Tibial nerve (tissue), 4 donors: ENCODE measurements around the gene TBC1D2B. TPM values are rescaled to one million over a fixed set of nuclear protein-coding genes. Genes with fewer than 3 reads are reported as not detected.
A peak's percentile ranks its signal among the peaks of the same experiment; 100 is the strongest.

Source experiments
- DNase-seq, 2 donors: peaks; one replicate each; pipeline ENCODE4 v3.0.0-alpha.2; 2019; ENCODE audit warnings: low spot score in 2 of 2
- H3K27ac ChIP-seq, 4 donors: fragments of 200-600 bp; sonication (generic) in 3 of 4; one replicate each; pipeline ENCODE4 v1.5.1; 2017 to 2019; ENCODE audit warnings: mild to moderate bottlenecking in 1 of 4
- H3K27me3 ChIP-seq, 2 donors: fragments of 200-600 bp; sonication (generic) in 1 of 2; one replicate each; pipeline versions ENCODE4 v1.5.1 to v1.6.0; 2017 to 2019
- H3K36me3 ChIP-seq, 3 donors: fragments of 200-600 bp; sonication (generic); one replicate each; pipeline ENCODE4 v1.5.1; 2018 to 2019
- H3K4me1 ChIP-seq, 4 donors: fragments of 200-600 bp; sonication (generic) in 3 of 4; one replicate each; pipeline ENCODE4 v1.5.1; 2017 to 2019
- H3K4me3 ChIP-seq, 4 donors: fragments of 200-600 bp; sonication (generic) in 3 of 4; one replicate each; pipeline ENCODE4 v1.5.1; 2017 to 2019; ENCODE audit warnings: mild to moderate bottlenecking in 1 of 4, moderate library complexity in 1 of 4
- H3K9me3 ChIP-seq, 4 donors: fragments of 200-600 bp; sonication (generic) in 3 of 4; one replicate each; pipeline ENCODE4 v1.5.1; 2017 to 2019
- EP300 ChIP-seq, 2 donors: sonication (generic); formaldehyde crosslinking; IDR thresholded peaks; one replicate each; pipeline ENCODE4 v1.6.1; 2017; ENCODE audit warnings: antibody characterized with exemption in 2 of 2, mild to moderate bottlenecking in 1 of 2
- POLR2A ChIP-seq, 2 donors: fragments of 450-650 bp; IDR thresholded peaks; one replicate each; pipeline ENCODE4 v1.6.1; 2017; ENCODE audit warnings: antibody characterized with exemption in 2 of 2, mild to moderate bottlenecking in 2 of 2, moderate library complexity in 2 of 2
- WGBS, 2 donors: methylation state at CpG; one replicate each; pipeline ENCODE4 v1.1.5; 2018; 5-methylcytosine and 5-hydroxymethylcytosine counted together
- total RNA-seq, 4 donors: library from RNA; depleted of rRNA; stranded (reverse); fragments of >200 nt; gene quantifications; one replicate each; pipeline ENCODE4 v1.1.0, GENCODE V29; 2016
- TF ChIP-seq, protein P1 (sequence below), 5 experiments: fragments of 200-600 bp in 3 of 5; fragments of 450-650 bp in 2 of 5; sonication (generic) in 3 of 5; IDR thresholded peaks; one replicate each; pipeline ENCODE4 v1.5.1; 2016 to 2019; ENCODE audit warnings: antibody characterized with exemption in 5 of 5, mild to moderate bottlenecking in 3 of 5, moderate library complexity in 2 of 5

The TBC1D2B gene
- total RNA-seq, 4 donors from 2014 or later = 64.5 to 127 (median 94.5) TPM

DNA sequence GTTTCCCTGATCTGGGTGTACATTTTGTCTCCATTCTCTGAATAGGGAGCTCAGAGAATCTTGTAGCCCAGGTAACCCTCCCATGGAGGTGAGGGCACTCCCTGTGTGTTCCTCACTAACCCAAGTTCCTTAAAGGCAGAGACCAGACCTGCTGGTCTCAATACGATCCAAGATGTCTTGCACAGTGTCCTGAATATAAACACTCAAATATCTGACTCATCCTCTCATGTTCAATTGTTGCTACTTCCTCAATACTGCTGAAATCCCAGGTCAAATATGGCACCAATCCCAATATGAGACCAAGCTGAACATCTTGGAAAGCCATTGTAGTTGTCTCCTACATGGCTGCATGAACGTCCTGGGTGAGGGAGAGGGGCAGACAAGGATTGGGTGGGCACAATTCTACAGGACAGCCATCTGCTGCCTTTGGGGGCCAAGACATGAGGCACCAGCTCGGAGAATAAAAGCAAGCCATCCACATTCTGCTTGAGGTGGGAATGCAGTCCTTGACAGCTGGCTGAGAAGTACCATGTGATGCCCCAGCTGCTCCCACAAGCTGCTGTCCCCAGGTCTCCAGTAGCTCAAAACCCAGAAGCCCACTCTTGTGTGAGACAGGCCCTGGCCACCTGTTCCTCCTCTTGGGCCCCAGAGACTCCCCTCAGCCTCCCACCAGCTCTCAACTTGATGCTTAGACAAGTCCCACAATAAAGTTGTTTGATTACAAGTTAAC, 18.2 kb downstream of the TBC1D2B start:
- Histone ChIP-seq H3K9me3 (no peaks in the 10 kb centered on the region), H3K4me3 (no peak overlapping the region), H3K27me3 (no peaks in the 10 kb centered on the region), H3K27ac (peak overlapping the region; percentile 28 to 96 (median 72)), H3K4me1 (peaks cover 0 to 100% (median 76%) of the 10 kb centered on the region in 4 donors), H3K36me3 (no peaks in the 10 kb centered on the region)
- no peak for DNase-seq
- 78 to 96% methylated on average over 3 of the region's 3 CpGs for WGBS, 2 donors
- TF ChIP-seq, protein P1, sequence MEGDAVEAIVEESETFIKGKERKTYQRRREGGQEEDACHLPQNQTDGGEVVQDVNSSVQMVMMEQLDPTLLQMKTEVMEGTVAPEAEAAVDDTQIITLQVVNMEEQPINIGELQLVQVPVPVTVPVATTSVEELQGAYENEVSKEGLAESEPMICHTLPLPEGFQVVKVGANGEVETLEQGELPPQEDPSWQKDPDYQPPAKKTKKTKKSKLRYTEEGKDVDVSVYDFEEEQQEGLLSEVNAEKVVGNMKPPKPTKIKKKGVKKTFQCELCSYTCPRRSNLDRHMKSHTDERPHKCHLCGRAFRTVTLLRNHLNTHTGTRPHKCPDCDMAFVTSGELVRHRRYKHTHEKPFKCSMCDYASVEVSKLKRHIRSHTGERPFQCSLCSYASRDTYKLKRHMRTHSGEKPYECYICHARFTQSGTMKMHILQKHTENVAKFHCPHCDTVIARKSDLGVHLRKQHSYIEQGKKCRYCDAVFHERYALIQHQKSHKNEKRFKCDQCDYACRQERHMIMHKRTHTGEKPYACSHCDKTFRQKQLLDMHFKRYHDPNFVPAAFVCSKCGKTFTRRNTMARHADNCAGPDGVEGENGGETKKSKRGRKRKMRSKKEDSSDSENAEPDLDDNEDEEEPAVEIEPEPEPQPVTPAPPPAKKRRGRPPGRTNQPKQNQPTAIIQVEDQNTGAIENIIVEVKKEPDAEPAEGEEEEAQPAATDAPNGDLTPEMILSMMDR (IDR thresholded peaks at IDR 0.05) = no peak
- TF ChIP-seq POLR2A (IDR thresholded peaks at IDR 0.05) (no peak), EP300 (IDR thresholded peaks at IDR 0.05) (peak in 1 of 2 donors; percentile 24)

DNA sequence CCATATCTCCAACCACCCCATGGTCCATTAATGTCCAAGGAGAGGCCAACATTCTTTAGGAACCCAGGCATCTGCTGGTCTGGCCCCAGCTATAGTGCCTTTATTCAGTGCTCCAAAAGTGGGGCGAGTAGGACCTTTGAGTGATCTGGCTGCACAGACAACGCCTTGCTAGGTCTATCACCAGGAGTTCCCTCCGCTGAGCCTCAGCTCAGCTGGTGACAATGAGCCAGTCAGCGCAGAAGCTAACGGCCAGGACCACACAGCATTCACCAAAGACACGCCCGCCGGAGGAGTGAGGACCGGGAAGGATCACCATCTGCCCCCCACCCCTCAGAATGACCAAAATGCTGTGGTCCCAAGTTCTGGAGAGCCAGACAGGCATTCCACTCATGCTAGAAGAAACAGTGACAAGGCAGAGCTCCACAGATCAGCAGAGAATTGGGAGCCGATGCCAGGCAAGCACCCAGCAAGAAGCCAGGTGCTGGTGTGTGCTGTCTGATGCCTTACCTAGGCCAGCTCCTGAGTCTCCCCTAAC, 19.0 kb downstream of the TBC1D2B start:
- H3K4me1 ChIP-seq = peaks cover 0 to 100% (median 68%) of the 10 kb centered on the region in 4 donors
- no peaks in the 10 kb centered on the region for H3K9me3 ChIP-seq
- TF ChIP-seq POLR2A (IDR thresholded peaks at IDR 0.05) = no peak
- no peak for DNase-seq
- peaks cover 0 to 6% (median 0%) of the 10 kb centered on the region in 3 donors for H3K36me3 ChIP-seq
- 88 to 91% methylated on average over 7 to 10 of the region's 10 CpGs for WGBS, 2 donors
- no peaks in the 10 kb centered on the region for H3K27me3 ChIP-seq
- no peak overlapping the region for H3K4me3 ChIP-seq
- peak overlapping the region; percentile 28 to 96 (median 72) for H3K27ac ChIP-seq

DNA sequence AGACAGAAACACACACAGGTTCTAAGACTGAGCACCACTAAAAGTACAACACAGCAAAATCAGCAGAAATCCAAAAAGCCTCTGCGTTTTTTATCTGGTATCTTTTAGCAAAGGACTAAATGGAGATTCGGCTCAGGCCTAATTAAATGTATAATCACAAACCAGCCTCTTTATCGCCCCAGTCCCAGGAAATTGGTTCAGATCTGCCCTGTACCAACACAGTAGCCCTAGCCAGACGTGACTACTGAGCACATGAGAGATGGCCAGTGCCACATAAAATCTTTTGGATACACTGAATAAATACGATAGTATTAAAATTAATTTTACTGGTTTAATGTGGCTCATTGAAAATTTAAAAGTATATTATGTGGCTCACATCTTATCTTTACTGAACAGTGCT, 19.7 kb downstream of the TBC1D2B start:
- TF ChIP-seq, protein P1 (IDR thresholded peaks at IDR 0.05) = no peak
- TF ChIP-seq POLR2A (IDR thresholded peaks at IDR 0.05) (no peak), EP300 (IDR thresholded peaks at IDR 0.05) (no peak)
- Histone ChIP-seq H3K4me3 (no peak overlapping the region), H3K27me3 (no peaks in the 10 kb centered on the region), H3K9me3 (no peaks in the 10 kb centered on the region), H3K4me1 (peaks cover 0 to 98% (median 63%) of the 10 kb centered on the region in 4 donors), H3K27ac (peak overlapping the region in 3 of 4 donors; percentile 52 to 96 (median 95)), H3K36me3 (peaks cover 0 to 6% (median 0%) of the 10 kb centered on the region in 3 donors)
- DNase-seq = no peak
- WGBS, 2 donors = 82 to 88% methylated on average over 5 of the region's 5 CpGs

DNA sequence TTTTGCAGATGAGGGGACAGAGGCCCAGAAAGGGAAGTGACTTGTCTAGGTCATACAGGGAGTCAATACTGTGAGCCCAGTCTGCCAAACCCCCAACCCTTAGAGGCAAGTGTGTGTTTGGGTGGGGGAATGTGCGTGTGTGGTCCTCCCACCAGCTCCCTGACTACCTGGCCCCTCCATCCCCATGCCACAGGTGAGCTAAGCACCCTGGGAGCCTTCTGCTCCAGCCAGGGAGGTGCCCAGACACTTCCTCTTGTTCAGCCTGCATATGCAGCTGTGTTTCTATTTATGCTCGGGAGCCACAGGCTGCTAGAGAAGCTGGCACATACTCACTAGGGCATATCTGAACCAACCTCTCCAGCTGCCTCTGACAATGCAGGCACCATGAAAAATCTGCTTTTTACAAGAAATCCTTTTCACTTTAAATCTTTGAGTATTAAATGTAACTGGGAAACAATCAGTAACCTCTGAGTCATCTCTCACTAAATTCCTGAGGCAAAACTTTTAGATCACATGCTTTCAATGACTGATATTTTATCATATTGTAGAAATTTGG, 20.7 kb downstream of the TBC1D2B start:
- Histone ChIP-seq H3K27me3 (no peaks in the 10 kb centered on the region), H3K4me1 (peaks cover 0 to 98% (median 61%) of the 10 kb centered on the region in 4 donors), H3K4me3 (no peak overlapping the region), H3K36me3 (peaks cover 0 to 13% (median 0%) of the 10 kb centered on the region in 3 donors), H3K9me3 (no peaks in the 10 kb centered on the region), H3K27ac (peak overlapping the region in 3 of 4 donors; percentile 52 to 96 (median 95))
- TF ChIP-seq POLR2A (IDR thresholded peaks at IDR 0.05) (no peak), EP300 (IDR thresholded peaks at IDR 0.05) (no peak)
- TF ChIP-seq, protein P1 (IDR thresholded peaks at IDR 0.05) = no peak
- no peak for DNase-seq
- 39 to 45% methylated on average over 2 of the region's 2 CpGs for WGBS, 2 donors

DNA sequence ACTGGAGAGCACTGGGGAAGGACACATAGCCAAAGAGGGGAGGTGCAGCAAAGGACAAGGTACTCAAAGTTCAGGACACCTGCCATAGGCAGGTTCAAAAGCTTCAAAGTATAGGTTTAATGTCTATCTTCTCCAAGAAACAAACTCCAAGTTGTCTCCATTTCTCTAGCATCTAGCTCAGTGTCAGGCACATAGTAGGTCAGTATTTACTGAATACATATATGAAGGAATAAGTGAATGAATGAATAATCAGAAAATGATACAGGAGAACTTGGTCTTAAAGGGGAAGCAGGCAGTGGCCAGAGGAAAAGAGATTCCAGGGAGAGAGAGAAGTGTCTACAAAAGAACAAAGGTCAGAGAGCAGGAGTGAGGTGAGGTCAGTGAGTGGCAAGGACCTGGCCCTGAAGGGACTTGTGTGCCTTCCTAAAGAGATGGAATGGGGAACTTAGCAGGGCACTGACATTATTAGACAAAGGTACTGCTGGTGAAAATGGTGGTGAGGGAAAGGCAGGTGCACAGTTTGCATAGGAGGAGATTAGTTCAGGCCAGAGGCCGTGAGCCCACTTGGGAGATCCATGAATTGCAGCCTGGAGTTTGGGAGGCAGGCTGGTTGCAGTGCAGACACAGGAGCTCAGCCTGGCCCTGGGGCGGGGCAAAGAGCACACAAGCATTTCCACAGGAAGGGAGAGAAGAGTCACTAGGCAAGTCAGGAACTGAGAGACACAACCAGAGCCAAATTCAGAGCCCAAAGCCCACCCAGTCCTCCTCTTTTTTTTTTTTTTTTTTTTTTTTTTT, 21.4 kb downstream of the TBC1D2B start:
- TF ChIP-seq EP300 (IDR thresholded peaks at IDR 0.05) (peak in 1 of 2 donors; percentile 2), POLR2A (IDR thresholded peaks at IDR 0.05) (no peak)
- Histone ChIP-seq H3K27ac (peak overlapping the region in 3 of 4 donors; percentile 52 to 96 (median 95)), H3K36me3 (peaks cover 0 to 13% (median 0%) of the 10 kb centered on the region in 3 donors), H3K4me3 (no peak overlapping the region), H3K9me3 (no peaks in the 10 kb centered on the region), H3K27me3 (no peaks in the 10 kb centered on the region), H3K4me1 (peaks cover 0 to 98% (median 63%) of the 10 kb centered on the region in 4 donors)
- WGBS, 2 donors = 46% methylated on average over 2 of the region's 2 CpGs
- DNase-seq = no peak
